ENCODE data around the gene PHKB.

PHKB gene

DNA sequence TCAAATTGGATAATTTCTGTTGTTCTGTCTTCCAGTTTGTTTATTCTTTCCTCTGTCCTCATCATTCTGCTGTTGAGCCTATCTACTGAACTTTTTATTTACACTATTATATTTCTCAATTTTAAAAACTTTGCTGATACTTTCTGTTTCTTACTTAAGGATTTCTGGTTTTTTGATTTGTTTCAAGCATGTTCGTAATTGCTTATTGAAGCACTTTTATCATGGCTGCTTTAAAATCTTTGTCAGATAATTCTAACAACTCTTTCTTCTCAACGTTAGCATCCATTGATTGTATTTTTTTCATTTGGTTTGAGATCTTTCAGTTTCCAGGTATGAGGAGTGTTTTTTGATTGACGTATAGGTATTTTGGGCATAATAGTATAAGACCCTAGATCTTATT is 116.9 kb downstream of the PHKB start:
- DNase-seq (ENCODE audit: low spot score) = no peak
- H3K27me3 Mint-ChIP-seq (ENCODE audit: low read depth) = no peaks in the 10 kb centered on the region
- H3K27ac Mint-ChIP-seq = no peak overlapping the region
- no peak overlapping the region for H3K4me3 Mint-ChIP-seq
- peaks cover 9% of the 10 kb centered on the region for H3K4me1 Mint-ChIP-seq (ENCODE audit: low read depth)
- peaks cover 8% of the 10 kb centered on the region for H3K9me3 Mint-ChIP-seq
- H3K36me3 Mint-ChIP-seq (ENCODE audit: low read depth) = peaks cover 12% of the 10 kb centered on the region

DNA sequence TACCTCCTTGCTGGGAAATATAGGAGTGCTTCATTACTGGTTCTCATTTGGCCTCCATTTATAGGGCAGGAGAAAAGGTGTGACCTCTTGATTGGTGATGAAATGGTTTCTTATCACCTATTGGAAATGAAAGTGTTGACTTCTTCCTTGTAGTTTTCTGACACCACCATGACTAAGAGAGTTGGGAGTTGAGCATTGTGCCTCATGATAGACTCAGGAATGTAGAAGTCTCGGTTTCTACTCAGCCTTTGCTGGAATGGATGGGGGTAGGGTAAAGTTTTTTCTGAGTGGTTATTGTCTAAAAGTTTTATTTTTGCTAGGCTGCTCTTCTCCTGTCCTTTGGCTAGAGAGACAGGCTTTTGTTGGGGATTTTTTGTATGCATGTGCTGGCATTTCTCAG is 117.4 kb downstream of the PHKB start:
- H3K36me3 Mint-ChIP-seq (ENCODE audit: low read depth) = peaks cover 12% of the 10 kb centered on the region
- no peak overlapping the region for H3K4me3 Mint-ChIP-seq
- H3K27ac Mint-ChIP-seq = no peak overlapping the region
- peaks cover 9% of the 10 kb centered on the region for H3K4me1 Mint-ChIP-seq (ENCODE audit: low read depth)
- peaks cover 8% of the 10 kb centered on the region for H3K9me3 Mint-ChIP-seq
- no peak for DNase-seq (ENCODE audit: low spot score)
- no peaks in the 10 kb centered on the region for H3K27me3 Mint-ChIP-seq (ENCODE audit: low read depth)

GRCh38 chr16:47581114-47581513 is 120.0 kb downstream of the PHKB start:
- Mint-ChIP-seq H3K36me3 (ENCODE audit: low read depth) (peaks cover 5% of the 10 kb centered on the region), H3K4me3 (no peak overlapping the region), H3K9me3 (no peaks in the 10 kb centered on the region), H3K4me1 (ENCODE audit: low read depth) (no peaks in the 10 kb centered on the region), H3K27ac (no peak overlapping the region), H3K27me3 (ENCODE audit: low read depth) (no peaks in the 10 kb centered on the region)
- DNase-seq (ENCODE audit: low spot score) = no peak

GRCh38 chr16:47584464-47585225 is 123.5 kb downstream of the PHKB start:
- Mint-ChIP-seq H3K27me3 (ENCODE audit: low read depth) (no peaks in the 10 kb centered on the region), H3K27ac (no peak overlapping the region), H3K36me3 (ENCODE audit: low read depth) (peaks cover 1% of the 10 kb centered on the region), H3K4me3 (no peak overlapping the region), H3K9me3 (no peaks in the 10 kb centered on the region), H3K4me1 (ENCODE audit: low read depth) (peaks cover 1% of the 10 kb centered on the region)
- no peak for DNase-seq (ENCODE audit: low spot score)

GRCh38 chr16:47586121-47586520 is 125.0 kb downstream of the PHKB start:
- Mint-ChIP-seq H3K9me3 (no peaks in the 10 kb centered on the region), H3K4me1 (ENCODE audit: low read depth) (peaks cover 1% of the 10 kb centered on the region), H3K27ac (no peak overlapping the region), H3K27me3 (ENCODE audit: low read depth) (no peaks in the 10 kb centered on the region), H3K36me3 (ENCODE audit: low read depth) (peaks cover 9% of the 10 kb centered on the region), H3K4me3 (no peak overlapping the region)
- DNase-seq (ENCODE audit: low spot score) = no peak

DNA sequence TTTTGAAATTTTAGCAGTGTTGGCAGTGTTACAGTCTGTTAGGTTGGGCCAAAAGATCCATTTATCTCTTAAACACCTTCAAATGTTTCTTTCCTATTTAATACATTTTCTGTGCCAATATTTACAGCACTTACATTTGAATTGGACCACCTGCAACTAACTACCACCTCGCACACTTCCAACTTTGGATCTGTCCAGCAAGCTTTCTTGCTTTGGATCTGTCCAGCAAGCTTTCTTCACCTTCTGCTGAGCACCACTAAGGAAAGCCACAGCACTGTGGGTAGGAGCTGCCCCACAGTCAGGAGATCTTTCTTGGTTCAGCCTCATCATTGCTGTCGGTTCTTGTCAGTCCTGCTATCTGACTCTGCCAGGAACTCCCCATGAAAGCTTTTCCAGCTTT is 129.3 kb downstream of the PHKB start:
- Mint-ChIP-seq H3K9me3 (no peaks in the 10 kb centered on the region), H3K4me1 (ENCODE audit: low read depth) (peaks cover 1% of the 10 kb centered on the region), H3K36me3 (ENCODE audit: low read depth) (peaks cover 18% of the 10 kb centered on the region), H3K27me3 (ENCODE audit: low read depth) (no peaks in the 10 kb centered on the region), H3K4me3 (no peak overlapping the region), H3K27ac (no peak overlapping the region)
- DNase-seq (ENCODE audit: low spot score) = no peak

DNA sequence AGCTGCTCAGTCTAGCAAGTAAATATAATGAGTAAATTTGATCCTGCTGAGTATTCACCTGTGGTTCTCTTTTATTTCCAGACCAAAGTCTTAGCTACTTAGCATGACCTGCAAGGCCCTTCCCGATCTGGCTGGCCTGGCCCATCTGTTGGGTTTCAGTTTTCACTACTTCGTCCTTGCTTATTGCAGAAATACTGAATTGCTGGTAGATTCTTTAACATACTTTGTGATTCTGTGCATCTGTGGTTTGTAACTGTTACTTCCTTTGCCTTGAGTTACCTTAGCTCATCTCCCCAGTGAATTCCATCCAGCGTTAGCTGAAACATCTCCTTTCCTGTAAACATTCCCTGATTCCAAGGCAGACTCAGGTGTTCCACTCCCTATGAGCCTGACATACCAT is 131.1 kb downstream of the PHKB start:
- no peak overlapping the region for H3K27ac Mint-ChIP-seq

GRCh38 chr16:47599512-47599911 is 138.4 kb downstream of the PHKB start:
- no peak for DNase-seq (ENCODE audit: low spot score)
- Mint-ChIP-seq H3K9me3 (no peaks in the 10 kb centered on the region), H3K4me3 (no peak overlapping the region), H3K36me3 (ENCODE audit: low read depth) (peaks cover 9% of the 10 kb centered on the region), H3K27ac (no peak overlapping the region), H3K27me3 (ENCODE audit: low read depth) (no peaks in the 10 kb centered on the region), H3K4me1 (ENCODE audit: low read depth) (no peaks in the 10 kb centered on the region)

More for the DNA sequence above, 131.1 kb downstream of the PHKB start:
- no peaks in the 10 kb centered on the region for H3K27me3 Mint-ChIP-seq (ENCODE audit: low read depth)
- no peak overlapping the region for H3K4me3 Mint-ChIP-seq
- no peaks in the 10 kb centered on the region for H3K9me3 Mint-ChIP-seq
- H3K4me1 Mint-ChIP-seq (ENCODE audit: low read depth) = no peaks in the 10 kb centered on the region
- H3K36me3 Mint-ChIP-seq (ENCODE audit: low read depth) = peaks cover 19% of the 10 kb centered on the region
- no peak for DNase-seq (ENCODE audit: low spot score)

- H3K4me1 Mint-ChIP-seq (ENCODE audit: low read depth) = no peaks in the 10 kb centered on the region
- no peak for DNase-seq (ENCODE audit: low spot score)
- H3K27me3 Mint-ChIP-seq (ENCODE audit: low read depth) = no peaks in the 10 kb centered on the region
- H3K27ac Mint-ChIP-seq = no peak overlapping the region
- no peaks in the 10 kb centered on the region for H3K9me3 Mint-ChIP-seq
- peaks cover 9% of the 10 kb centered on the region for H3K36me3 Mint-ChIP-seq (ENCODE audit: low read depth)
- H3K4me3 Mint-ChIP-seq = no peak overlapping the region
These were observed 139.2 kb downstream of the PHKB start for GRCh38 chr16:47600376-47600775.

DNA sequence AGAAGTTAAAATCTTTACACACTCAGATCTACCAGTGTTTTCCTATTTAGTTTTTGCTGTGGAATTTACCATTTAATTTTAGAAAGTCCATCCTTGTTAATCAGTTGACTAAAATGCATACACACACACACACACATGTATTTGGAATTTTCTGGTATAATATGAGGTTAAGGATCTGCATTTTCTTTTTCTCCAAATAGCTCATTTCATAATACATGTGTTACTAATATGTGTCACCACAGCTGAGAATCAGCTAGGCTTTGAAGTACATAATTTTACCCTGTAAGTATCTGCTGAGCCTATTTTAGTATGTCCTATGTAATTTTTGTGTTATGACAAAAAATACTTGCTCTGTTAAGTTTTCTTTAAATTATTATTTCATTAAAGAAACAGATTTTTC is 143.2 kb downstream of the PHKB start:
- Mint-ChIP-seq H3K27me3 (ENCODE audit: low read depth) (no peaks in the 10 kb centered on the region), H3K4me3 (no peak overlapping the region), H3K4me1 (ENCODE audit: low read depth) (no peaks in the 10 kb centered on the region), H3K36me3 (ENCODE audit: low read depth) (peaks cover 9% of the 10 kb centered on the region), H3K9me3 (no peaks in the 10 kb centered on the region), H3K27ac (no peak overlapping the region)
- no peak for DNase-seq (ENCODE audit: low spot score)

- H3K27ac Mint-ChIP-seq = no peak overlapping the region
- H3K36me3 Mint-ChIP-seq (ENCODE audit: low read depth) = peaks cover 19% of the 10 kb centered on the region
- no peak overlapping the region for H3K4me3 Mint-ChIP-seq
- H3K9me3 Mint-ChIP-seq = no peaks in the 10 kb centered on the region
- no peak for DNase-seq (ENCODE audit: low spot score)
- H3K4me1 Mint-ChIP-seq (ENCODE audit: low read depth) = no peaks in the 10 kb centered on the region
- H3K27me3 Mint-ChIP-seq (ENCODE audit: low read depth) = no peaks in the 10 kb centered on the region
These were observed 149.9 kb downstream of the PHKB start for GRCh38 chr16:47611042-47611441.

DNA sequence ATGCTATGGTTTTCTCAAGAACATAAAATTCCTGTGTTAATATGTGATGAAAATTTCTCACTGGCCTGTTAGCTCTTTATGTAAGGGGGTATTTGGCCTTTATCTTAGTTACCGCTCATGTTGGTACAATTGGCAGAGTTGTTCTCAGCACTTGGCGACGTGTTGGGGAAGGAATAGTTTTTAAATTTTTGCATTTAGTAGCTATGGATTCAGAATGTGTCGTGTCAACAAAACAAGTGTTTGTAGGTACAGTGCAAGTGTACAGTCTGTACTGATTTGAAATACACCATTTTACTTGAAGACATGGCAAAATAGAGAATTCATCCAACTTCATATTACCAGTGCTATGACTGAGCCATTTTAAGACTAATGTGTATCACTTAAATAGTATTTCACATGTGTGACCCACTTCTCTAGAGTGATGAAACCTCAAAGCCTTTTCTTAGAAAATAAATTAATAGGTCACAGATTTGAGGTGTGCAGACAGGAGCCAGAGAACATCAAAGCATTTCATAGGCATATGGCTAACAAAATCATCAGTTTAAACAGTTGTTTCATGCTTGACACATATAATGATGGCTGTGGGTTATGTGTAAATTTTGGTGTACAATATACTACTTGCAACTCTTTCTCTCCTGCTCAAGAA is 150.8 kb downstream of the PHKB start:
- Mint-ChIP-seq H3K4me1 (ENCODE audit: low read depth) (no peaks in the 10 kb centered on the region), H3K36me3 (ENCODE audit: low read depth) (peaks cover 20% of the 10 kb centered on the region), H3K27ac (no peak overlapping the region), H3K4me3 (no peak overlapping the region), H3K27me3 (ENCODE audit: low read depth) (no peaks in the 10 kb centered on the region), H3K9me3 (no peaks in the 10 kb centered on the region)
- no peak for DNase-seq (ENCODE audit: low spot score)

DNA sequence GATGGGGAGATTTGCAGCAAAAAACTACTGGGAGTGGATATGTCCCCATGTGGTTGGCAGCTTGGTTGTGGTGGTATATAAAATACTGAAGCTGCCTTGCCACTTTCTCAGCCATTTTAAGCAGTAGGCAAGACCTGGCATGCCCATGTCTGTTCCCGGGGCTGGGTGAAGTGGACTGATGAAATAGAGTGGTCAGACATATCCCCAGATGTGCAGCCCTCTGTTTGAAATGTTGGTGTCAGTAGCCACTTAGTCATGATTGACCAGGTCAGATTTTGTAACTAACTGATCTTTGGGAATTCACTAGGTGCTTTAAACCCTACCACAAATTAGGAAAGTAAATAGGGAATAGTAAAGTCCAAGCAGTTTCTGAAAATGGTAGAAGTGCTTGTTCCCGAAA is 151.6 kb downstream of the PHKB start:
- H3K4me1 Mint-ChIP-seq (ENCODE audit: low read depth) = no peaks in the 10 kb centered on the region
- H3K36me3 Mint-ChIP-seq (ENCODE audit: low read depth) = peaks cover 14% of the 10 kb centered on the region
- H3K4me3 Mint-ChIP-seq = no peak overlapping the region
- no peak for DNase-seq (ENCODE audit: low spot score)
- H3K9me3 Mint-ChIP-seq = no peaks in the 10 kb centered on the region
- no peak overlapping the region for H3K27ac Mint-ChIP-seq
- no peaks in the 10 kb centered on the region for H3K27me3 Mint-ChIP-seq (ENCODE audit: low read depth)

- no peaks in the 10 kb centered on the region for H3K4me1 Mint-ChIP-seq (ENCODE audit: low read depth)
- H3K4me3 Mint-ChIP-seq = no peak overlapping the region
- no peaks in the 10 kb centered on the region for H3K27me3 Mint-ChIP-seq (ENCODE audit: low read depth)
- H3K27ac Mint-ChIP-seq = no peak overlapping the region
- DNase-seq (ENCODE audit: low spot score) = no peak
- peaks cover 14% of the 10 kb centered on the region for H3K36me3 Mint-ChIP-seq (ENCODE audit: low read depth)
- no peaks in the 10 kb centered on the region for H3K9me3 Mint-ChIP-seq
These were observed 152.1 kb downstream of the PHKB start for GRCh38 chr16:47613251-47613650.

DNA sequence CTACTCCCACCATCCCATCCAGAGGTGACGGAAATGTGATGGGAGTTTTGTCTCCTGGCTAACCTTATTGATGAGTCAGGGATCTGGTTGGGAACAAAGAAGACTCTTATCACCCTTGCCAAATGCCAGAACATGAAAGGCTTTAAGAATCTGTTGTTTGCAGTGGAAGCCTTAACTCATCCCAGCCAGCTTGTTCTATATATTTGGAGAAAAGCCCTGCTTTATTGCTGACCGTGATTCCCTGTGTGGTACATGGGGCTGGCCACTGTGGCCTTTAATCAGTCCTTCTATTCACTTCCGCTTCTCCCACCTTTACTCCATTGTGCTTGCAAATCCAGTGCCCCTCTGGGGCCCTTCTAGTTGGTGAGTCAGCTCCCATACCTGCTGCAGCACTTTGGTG is 156.6 kb downstream of the PHKB start:
- H3K9me3 Mint-ChIP-seq = no peaks in the 10 kb centered on the region
- no peak overlapping the region for H3K27ac Mint-ChIP-seq
- no peaks in the 10 kb centered on the region for H3K27me3 Mint-ChIP-seq (ENCODE audit: low read depth)
- H3K36me3 Mint-ChIP-seq (ENCODE audit: low read depth) = peaks cover 2% of the 10 kb centered on the region
- no peak for DNase-seq (ENCODE audit: low spot score)
- H3K4me3 Mint-ChIP-seq = no peak overlapping the region
- H3K4me1 Mint-ChIP-seq (ENCODE audit: low read depth) = no peaks in the 10 kb centered on the region

Data from T-helper 2 cell treated with Interferon-gamma antibody and Interleukin-4, amounts not matched to agents 5 μg/mL and 100 μg/mL, for 36 hours (primary cell).